GM12875 (cell line): ENCODE data around the gene SMYD2.

Experiments used
- H3K4me3 ChIP-seq: one replicate; pipeline ENCODE4 v1.5.1; 2011; ENCODE audit warnings: low read depth, low read length, control low read depth
- TF ChIP-seq, protein P1 (sequence below): IDR thresholded peaks from 2 replicates; pipeline ENCODE4 v1.5.1; 2011; ENCODE audit warnings: low read depth, mild to moderate bottlenecking, control low read depth, inconsistent platforms, low read length, moderate library complexity, borderline replicate concordance; ENCODE audit not compliant: insufficient read depth

Gene SMYD2

DNA sequence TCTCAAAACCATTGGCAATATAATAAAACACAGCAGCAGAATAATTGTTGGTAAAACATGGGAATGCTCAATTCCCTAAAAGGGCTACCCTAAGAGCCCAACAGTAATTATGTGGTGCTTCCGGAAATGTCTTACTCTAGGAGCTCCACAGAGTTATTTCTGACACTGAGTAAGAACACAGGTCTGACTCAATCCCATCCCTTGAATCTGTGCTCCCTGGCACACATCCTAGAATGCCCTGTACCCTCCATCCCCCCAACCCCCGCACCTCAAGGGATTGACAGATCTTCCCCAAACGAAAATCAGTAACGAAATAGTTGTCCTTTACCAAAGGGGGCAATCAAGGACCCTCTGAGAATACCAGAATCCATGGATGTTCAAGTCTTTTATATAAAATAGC is 71.9 kb downstream of the SMYD2 start:
- TF ChIP-seq, protein P1, sequence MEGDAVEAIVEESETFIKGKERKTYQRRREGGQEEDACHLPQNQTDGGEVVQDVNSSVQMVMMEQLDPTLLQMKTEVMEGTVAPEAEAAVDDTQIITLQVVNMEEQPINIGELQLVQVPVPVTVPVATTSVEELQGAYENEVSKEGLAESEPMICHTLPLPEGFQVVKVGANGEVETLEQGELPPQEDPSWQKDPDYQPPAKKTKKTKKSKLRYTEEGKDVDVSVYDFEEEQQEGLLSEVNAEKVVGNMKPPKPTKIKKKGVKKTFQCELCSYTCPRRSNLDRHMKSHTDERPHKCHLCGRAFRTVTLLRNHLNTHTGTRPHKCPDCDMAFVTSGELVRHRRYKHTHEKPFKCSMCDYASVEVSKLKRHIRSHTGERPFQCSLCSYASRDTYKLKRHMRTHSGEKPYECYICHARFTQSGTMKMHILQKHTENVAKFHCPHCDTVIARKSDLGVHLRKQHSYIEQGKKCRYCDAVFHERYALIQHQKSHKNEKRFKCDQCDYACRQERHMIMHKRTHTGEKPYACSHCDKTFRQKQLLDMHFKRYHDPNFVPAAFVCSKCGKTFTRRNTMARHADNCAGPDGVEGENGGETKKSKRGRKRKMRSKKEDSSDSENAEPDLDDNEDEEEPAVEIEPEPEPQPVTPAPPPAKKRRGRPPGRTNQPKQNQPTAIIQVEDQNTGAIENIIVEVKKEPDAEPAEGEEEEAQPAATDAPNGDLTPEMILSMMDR: no peak

DNA sequence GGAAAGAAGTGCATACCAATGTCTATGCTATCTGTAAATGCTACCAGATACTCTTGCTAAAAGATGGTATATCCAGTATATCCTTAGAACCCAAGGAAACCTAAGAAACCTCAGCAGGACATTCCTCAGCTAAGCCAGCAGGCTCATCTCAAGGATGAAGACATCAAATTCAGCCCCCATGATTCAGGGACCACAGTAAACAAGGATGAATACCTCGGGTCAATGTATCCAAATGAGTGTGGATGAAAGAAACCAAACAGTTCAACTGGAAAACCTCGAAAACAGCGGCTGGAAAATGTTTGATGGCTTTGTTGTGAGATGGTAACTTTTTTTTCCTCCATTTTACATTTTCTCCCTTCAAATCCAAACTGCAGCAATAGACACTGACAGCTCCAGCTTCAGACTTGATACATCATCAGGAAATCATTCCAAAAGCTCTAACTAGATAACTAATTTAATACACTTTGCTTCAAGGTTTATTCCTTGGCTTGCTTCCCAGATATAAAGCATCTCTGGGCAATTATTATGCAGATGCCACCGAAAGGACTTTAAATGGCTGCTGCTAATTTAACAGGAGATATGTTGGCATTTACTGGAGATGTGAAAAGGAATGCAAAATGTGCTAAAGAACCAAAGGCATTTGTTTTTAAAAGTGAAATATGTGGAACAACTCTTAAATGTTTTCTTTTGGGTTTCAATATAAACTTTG is 73.6 kb downstream of the SMYD2 start:
- no peak overlapping the region for H3K4me3 ChIP-seq
- TF ChIP-seq, protein P1: no peak

More for the DNA sequence above, 71.9 kb downstream of the SMYD2 start:
- H3K4me3 ChIP-seq: no peak overlapping the region

DNA sequence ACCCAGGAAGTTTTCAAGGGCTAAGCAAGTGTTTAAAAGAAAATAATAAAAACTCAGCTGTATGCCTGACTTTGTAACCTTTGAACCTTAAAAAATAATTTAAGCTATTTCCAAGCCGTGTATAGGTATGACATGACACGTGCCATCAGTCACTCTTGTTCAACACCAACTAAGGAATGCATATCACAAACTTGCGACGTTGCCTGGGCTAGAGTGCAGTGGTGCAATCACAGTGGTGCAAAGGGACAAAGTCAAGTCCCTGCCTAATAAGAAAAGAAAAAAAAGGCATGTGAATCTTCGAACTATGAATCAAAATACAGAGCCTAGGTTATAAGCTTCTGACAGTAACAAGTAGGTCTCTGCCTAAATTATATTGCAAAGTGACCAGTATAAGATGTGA is 79.2 kb downstream of the SMYD2 start:
- TF ChIP-seq, protein P1: no peak
- H3K4me3 ChIP-seq: no peak overlapping the region

DNA sequence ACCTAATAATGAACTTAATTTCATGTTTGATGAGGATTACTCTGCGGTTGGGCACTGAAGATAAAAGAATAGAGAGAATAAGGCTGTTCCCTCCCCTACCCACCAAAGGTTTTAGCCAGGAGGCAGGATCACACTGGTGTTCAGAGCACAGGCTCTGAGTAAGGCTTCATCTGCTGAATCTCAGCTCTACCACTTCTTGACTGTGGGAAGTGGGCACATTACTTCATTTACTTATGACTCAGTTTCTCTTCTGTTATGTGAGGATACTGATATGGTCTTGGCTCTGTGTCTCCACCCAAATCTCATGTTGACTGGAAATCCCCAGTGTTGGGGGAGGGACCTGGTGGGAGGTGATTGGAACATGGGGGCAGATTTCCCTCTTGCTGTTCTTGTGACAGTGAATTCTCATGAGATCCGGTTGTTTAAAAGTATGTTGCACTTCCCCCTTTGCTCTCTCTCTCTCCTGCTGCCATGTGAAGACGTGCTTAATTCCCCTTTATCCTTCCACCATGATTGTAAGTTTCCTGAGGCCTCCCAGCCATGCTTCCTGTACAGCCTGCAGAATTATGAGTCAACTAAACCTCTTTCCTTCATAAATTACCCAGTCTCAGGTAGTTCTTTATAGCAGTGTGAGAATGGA is 79.7 kb downstream of the SMYD2 start:
- H3K4me3 ChIP-seq: no peak overlapping the region
- TF ChIP-seq, protein P1: no peak

DNA sequence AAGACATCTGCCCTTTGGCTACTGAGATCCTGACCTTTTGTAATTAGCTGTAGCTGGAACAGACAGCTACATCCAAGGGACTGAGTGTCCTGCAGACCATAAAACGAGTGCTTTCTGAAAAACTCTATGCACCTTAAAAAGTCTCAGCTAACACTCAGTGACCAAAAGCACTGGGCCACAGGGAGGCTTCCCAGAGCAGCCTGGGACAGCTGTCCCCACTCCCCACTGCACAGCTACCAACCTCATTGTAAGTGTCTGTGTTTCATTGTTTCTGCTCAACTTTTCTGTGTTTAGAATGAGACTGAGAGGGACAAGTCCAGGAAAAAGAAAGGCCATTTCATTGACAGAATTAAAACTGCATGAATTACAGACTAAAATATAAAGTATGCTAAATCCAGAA is 80.7 kb downstream of the SMYD2 start:
- TF ChIP-seq, protein P1: no peak
- no peak overlapping the region for H3K4me3 ChIP-seq

DNA sequence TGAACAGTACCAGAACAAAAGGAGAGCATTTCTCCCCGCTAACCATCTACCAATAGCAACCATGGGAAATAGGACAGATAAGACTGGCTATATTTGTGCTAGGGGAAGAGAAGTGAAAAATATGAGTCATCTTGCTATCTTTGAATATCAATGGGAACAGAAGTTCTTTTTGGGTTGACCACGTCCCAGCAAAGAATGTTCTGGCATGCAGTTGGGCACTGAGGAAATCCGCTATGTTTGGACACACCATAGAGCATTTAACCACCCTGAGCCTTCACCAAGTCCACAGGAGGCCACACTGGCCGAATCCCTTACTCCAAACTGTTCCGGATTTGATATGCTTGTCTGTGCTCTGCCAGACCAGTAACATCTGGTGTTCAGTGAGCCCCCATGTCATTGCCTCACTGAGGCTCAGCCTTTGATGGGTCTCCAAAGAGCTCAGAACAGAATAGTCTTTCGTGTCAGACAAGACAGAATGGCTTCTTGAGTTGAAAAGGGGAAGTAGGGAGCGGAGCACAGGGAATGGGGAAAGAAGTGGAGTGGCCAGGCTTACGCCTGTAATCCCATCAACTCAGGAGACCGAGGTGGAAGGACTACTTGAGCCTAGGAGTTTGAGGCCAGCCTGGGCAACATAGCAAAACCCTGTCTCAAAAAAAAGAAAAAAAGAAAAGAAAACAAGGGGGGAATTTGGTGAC is 81.4 kb downstream of the SMYD2 start:
- TF ChIP-seq, protein P1: no peak
- H3K4me3 ChIP-seq: no peak overlapping the region
